ENCODE results near the gene UBALD2. TPM values are rescaled to one million over a fixed set of nuclear protein-coding genes. Genes with fewer than 3 reads are reported as not detected.

UBALD2 gene
- total and polyA plus RNA-seq, 2 of the 13 experiments (the other 11 are each of a cell fraction or from before 2014, with no cell fraction given): 3.3 to 89.7 TPM

DNA sequence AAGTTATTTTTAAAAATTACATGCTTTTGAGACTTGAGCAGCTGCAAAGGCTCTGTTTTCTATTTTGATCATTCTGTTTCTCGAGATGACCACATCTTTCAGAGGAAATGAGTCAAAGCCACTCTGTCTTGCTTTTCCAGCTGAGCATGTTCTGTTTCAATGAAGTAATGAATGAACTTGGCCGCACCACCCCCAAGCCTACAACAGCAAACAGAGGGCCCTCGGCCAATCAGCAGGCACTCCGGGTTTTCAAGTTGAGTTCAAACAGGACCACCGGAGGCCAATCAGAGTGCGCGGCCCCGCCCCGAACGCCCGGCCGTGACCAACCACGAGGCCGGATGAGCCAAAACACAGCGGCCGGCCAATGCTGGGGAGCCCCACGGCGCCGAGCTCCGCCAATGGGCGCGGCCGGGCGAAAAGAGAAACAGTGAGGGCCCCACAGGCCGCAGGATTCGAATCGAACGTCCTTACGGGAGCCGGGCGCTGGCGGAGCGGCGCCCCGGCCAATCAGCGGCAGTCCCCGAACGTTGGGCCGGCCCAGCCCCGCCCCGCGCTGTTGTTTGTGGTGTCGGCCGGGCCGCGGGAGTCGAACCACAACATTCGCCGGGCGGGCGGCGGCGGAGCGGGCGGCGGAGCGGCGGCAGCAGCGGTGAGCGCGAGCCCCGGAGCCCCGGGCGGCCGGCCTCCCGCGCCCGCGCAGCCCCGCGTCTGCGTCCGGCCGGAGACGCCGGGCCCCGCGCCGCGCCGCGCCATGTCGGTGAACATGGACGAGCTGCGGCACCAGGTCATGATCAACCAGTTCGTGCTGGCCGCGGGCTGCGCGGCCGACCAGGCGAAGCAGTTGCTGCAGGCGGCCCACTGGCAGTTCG, at the start of gene UBALD2 (continued):
- TF ChIP-seq ZNF407 (CRISPR knock-in tag; IDR thresholded peaks at IDR 0.05; ENCODE audit: not compliant biosample characterization): no peak

DNA sequence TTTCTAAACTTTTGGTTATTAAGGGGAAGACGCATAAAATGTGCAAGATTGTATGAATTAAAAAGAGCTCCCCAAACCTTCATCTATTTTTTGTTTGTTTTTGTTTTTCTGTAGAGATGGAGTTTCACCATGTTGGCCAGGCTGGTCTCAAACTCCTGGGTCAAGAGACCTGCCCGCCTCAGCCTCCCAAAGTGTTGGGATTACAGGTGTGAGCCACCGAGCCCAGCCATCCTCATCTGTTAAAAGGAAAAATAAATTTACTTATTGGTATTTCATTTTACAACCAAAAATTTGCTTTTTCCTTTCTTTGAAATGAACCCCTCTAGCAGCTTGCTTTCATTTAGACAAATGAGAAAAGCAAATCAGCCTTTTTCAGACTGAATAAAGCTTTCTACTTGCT, 48.1 kb upstream of the UBALD2 start:
- no peak overlapping the region for H3K4me3 ChIP-seq (replicated peaks in 1 of 3; ENCODE audit: insufficient read depth in 1 of 3, low read depth in 2 of 3, low read length in 3 of 3)
- intact Hi-C loops (cut with micrococcal nuclease; ENCODE audit: unreplicated experiment): no loop called here
- peaks cover 9% of the 10 kb centered on the region for H3K4me1 ChIP-seq (ENCODE audit: insufficient read depth, low read length)
- H3K9me3 ChIP-seq (ENCODE audit: low read length): no peaks in the 10 kb centered on the region
- no peak for FAIRE-seq
- H4K20me1 ChIP-seq (ENCODE audit: insufficient read depth, low read length): no peaks in the 10 kb centered on the region
- no peak for DNase-seq (ENCODE audit: low spot score)
- no peak overlapping the region for H2AFZ ChIP-seq (ENCODE audit: low read length)
- WGBS (ENCODE audit: low lambda C conversion rate): 77% methylated on average over 3 of the region's 3 CpGs
- in situ Hi-C loops (cut with HindIII; ENCODE audit: extremely low pct_ligation_motif_present, low pct_unique_long_range_greater_than_20kb): no loop called here
- POLR2A ChIA-PET: no interaction called here
- no peak for ATAC-seq
- H3K36me3 ChIP-seq (replicated peaks in 1 of 2; ENCODE audit: control insufficient read depth in 1 of 2, insufficient read depth in 2 of 2, low read length in 2 of 2): no peaks in the 10 kb centered on the region
- no peak overlapping the region for H3K4me2 ChIP-seq (ENCODE audit: low read depth, low read length)
- no peak overlapping the region for H3K27ac ChIP-seq (ENCODE audit: extremely low read length, insufficient read depth, low read length)
- H3K79me2 ChIP-seq (ENCODE audit: insufficient read depth, low read length): no peaks in the 10 kb centered on the region
- no peak overlapping the region for H3K9ac ChIP-seq (ENCODE audit: insufficient read depth, low read depth, low read length)
- no TSS peak for BruUV-seq (replicated peaks)
- H3K27me3 ChIP-seq (ENCODE audit: control insufficient read depth in 1 of 2, insufficient read depth in 2 of 2, low read length in 2 of 2): no peaks in the 10 kb centered on the region; a peak in 1 of 5 replicates
- CTCF ChIA-PET (ENCODE audit: low intra/inter-chr PET ratio, low total read pairs): no interaction called here
- TF ChIP-seq ZNF746 (CRISPR knock-in tag; IDR thresholded peaks at IDR 0.05) (no peak), ATM (IDR thresholded peaks at IDR 0.05; ENCODE audit: borderline replicate concordance) (no peak), ARNT2 (CRISPR knock-in tag; IDR thresholded peaks at IDR 0.05; ENCODE audit: low read depth) (no peak), BRCA1 (CRISPR knock-in tag; IDR thresholded peaks at IDR 0.05) (no peak), KAT7 (CRISPR knock-in tag; IDR thresholded peaks at IDR 0.05; ENCODE audit: borderline replicate concordance) (no peak), ZNF749 (CRISPR knock-in tag; IDR thresholded peaks at IDR 0.05; ENCODE audit: borderline replicate concordance) (no peak), HNRNPH1 (optimal IDR thresholded peaks at IDR 0.05; ENCODE audit: low read depth, low read length) (no peak), KLF11 (CRISPR knock-in tag; IDR thresholded peaks at IDR 0.05) (no peak), ZC3H4 (CRISPR knock-in tag; IDR thresholded peaks at IDR 0.05; ENCODE audit: borderline replicate concordance) (no peak), SNAPC2 (CRISPR knock-in tag; IDR thresholded peaks at IDR 0.05) (no peak), ZNF350 (CRISPR knock-in tag; IDR thresholded peaks at IDR 0.05; ENCODE audit: borderline replicate concordance, low read depth) (no peak)
- TF ChIP-seq, protein P1, sequence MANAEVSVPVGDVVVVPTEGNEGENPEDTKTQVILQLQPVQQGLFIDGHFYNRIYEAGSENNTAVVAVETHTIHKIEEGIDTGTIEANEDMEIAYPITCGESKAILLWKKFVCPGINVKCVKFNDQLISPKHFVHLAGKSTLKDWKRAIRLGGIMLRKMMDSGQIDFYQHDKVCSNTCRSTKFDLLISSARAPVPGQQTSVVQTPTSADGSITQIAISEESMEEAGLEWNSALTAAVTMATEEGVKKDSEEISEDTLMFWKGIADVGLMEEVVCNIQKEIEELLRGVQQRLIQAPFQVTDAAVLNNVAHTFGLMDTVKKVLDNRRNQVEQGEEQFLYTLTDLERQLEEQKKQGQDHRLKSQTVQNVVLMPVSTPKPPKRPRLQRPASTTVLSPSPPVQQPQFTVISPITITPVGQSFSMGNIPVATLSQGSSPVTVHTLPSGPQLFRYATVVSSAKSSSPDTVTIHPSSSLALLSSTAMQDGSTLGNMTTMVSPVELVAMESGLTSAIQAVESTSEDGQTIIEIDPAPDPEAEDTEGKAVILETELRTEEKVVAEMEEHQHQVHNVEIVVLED (CRISPR knock-in tag; IDR thresholded peaks at IDR 0.05; ENCODE audit: borderline replicate concordance): no peak

Data from HepG2 (cell line).